Lower leg skin (tissue), 3 donors: Measurements from ENCODE around the gene ADAMTS17.

Experiments used
- POLR2A ChIP-seq, 2 donors: fragments of 450-650 bp; IDR thresholded peaks; one replicate each; pipeline ENCODE4 v1.6.1; 2016 to 2017; ENCODE audit warnings: antibody characterized with exemption in 2 of 2, mild to moderate bottlenecking in 1 of 2, moderate library complexity in 1 of 2
- TF ChIP-seq, protein P1 (sequence below), 3 donors: fragments of 450-650 bp; IDR thresholded peaks; one replicate each; pipeline ENCODE4 v1.5.1; 2016; ENCODE audit warnings: antibody characterized with exemption in 3 of 3, mild to moderate bottlenecking in 3 of 3, moderate library complexity in 2 of 3

DNA sequence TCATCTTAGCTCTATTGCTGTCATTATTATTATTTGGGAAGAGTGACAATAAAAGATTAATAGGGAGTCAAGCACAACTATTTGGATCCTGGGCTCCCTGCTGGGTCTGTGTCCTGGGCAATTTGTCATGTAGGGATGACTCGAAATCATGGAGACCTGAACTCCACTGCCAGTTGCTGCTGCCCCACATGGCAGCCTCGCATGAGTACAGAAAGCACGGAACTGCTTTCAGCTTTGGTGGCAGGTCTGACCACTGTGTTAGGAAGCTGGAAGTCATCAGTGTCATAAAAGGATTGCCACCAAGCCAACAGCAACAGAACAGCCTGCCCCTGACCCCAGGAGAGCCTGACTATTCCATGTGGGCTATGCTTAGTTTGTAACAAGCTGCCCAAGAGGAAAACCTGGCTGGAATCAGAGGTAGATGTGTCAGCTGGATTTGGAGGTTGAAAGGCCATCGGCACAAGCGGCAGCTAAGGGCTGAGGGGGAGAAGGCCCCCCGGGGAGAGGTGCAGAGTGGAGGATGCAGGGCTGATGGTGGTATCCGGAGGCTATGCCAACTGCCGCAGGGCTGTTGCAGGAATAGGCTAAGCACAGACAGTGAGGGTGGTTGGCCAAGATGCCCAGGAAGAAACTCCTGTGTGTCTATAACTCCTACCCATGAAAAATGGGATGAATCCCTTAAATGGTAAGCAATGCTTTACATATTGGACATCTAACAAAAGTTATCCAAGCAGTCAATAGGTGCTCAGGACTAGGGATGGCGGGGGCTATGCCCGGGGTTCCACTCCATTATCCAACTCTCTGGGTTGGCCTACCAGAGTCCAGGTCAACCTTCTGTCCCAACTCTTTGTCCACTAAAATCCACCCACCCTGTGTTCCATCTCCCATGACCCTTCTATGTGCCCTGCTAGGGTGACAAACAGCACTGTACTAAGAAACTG is 291.6 kb downstream of the ADAMTS17 start:
- TF ChIP-seq, protein P1, sequence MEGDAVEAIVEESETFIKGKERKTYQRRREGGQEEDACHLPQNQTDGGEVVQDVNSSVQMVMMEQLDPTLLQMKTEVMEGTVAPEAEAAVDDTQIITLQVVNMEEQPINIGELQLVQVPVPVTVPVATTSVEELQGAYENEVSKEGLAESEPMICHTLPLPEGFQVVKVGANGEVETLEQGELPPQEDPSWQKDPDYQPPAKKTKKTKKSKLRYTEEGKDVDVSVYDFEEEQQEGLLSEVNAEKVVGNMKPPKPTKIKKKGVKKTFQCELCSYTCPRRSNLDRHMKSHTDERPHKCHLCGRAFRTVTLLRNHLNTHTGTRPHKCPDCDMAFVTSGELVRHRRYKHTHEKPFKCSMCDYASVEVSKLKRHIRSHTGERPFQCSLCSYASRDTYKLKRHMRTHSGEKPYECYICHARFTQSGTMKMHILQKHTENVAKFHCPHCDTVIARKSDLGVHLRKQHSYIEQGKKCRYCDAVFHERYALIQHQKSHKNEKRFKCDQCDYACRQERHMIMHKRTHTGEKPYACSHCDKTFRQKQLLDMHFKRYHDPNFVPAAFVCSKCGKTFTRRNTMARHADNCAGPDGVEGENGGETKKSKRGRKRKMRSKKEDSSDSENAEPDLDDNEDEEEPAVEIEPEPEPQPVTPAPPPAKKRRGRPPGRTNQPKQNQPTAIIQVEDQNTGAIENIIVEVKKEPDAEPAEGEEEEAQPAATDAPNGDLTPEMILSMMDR (IDR thresholded peaks at IDR 0.05) = no peak
- no peak for TF ChIP-seq POLR2A (IDR thresholded peaks at IDR 0.05)
